HG02763 (cell line): ENCODE data around the gene LRMDA.

Experiments used
- ATAC-seq: cut with Tn5 transposase; IDR thresholded peaks from one replicate; pipeline ENCODE4 v1.9.1; 2021; ENCODE audit warnings: mild to moderate bottlenecking, moderate library complexity; ENCODE audit not compliant: unreplicated experiment

LRMDA gene

GRCh38 chr10:75632805-75633462, 201.5 kb downstream of the LRMDA start:
- ATAC-seq, result no peak

GRCh38 chr10:75633568-75633967, 202.1 kb downstream of the LRMDA start:
- no peak for ATAC-seq

GRCh38 chr10:75634947-75635346, 203.5 kb downstream of the LRMDA start:
- ATAC-seq, result no peak

- no peak for ATAC-seq
Measured at GRCh38 chr10:75638752-75639151, 207.3 kb downstream of the LRMDA start.

GRCh38 chr10:75639736-75640135, 208.3 kb downstream of the LRMDA start:
- ATAC-seq, result no peak

GRCh38 chr10:75640381-75640780, 209.0 kb downstream of the LRMDA start:
- ATAC-seq, result no peak

GRCh38 chr10:75640803-75641202, 209.4 kb downstream of the LRMDA start:
- no peak for ATAC-seq

GRCh38 chr10:75643405-75643804, 212.0 kb downstream of the LRMDA start:
- no peak for ATAC-seq

GRCh38 chr10:75643944-75644692, 212.7 kb downstream of the LRMDA start:
- ATAC-seq, result no peak

GRCh38 chr10:75645704-75646103, 214.3 kb downstream of the LRMDA start:
- ATAC-seq, result no peak

GRCh38 chr10:75646218-75646915, 214.9 kb downstream of the LRMDA start:
- ATAC-seq, result no peak

GRCh38 chr10:75646916-75647315, 215.5 kb downstream of the LRMDA start:
- no peak for ATAC-seq

- no peak for ATAC-seq
Measured at GRCh38 chr10:75647675-75648074, 216.3 kb downstream of the LRMDA start.

- ATAC-seq, result no peak
Measured at GRCh38 chr10:75648351-75648750, 216.9 kb downstream of the LRMDA start.

- ATAC-seq, result no peak
Measured at GRCh38 chr10:75648854-75649253, 217.4 kb downstream of the LRMDA start.

GRCh38 chr10:75649466-75649865, 218.0 kb downstream of the LRMDA start:
- no peak for ATAC-seq

GRCh38 chr10:75650648-75651047, 219.2 kb downstream of the LRMDA start:
- no peak for ATAC-seq

- ATAC-seq, result no peak
Measured at GRCh38 chr10:75651417-75651816, 220.0 kb downstream of the LRMDA start.

- no peak for ATAC-seq
Measured at GRCh38 chr10:75652146-75652740, 220.8 kb downstream of the LRMDA start.

GRCh38 chr10:75653761-75654160, 222.3 kb downstream of the LRMDA start:
- no peak for ATAC-seq

GRCh38 chr10:75654171-75654771, 222.8 kb downstream of the LRMDA start:
- no peak for ATAC-seq
